ENCODE results near the gene EXOC2. TPM values are rescaled to one million over a fixed set of nuclear protein-coding genes. Genes with fewer than 3 reads are reported as not detected.

The EXOC2 gene
- total RNA-seq, 1 experiment from 2014 or later: 30.7 TPM

DNA sequence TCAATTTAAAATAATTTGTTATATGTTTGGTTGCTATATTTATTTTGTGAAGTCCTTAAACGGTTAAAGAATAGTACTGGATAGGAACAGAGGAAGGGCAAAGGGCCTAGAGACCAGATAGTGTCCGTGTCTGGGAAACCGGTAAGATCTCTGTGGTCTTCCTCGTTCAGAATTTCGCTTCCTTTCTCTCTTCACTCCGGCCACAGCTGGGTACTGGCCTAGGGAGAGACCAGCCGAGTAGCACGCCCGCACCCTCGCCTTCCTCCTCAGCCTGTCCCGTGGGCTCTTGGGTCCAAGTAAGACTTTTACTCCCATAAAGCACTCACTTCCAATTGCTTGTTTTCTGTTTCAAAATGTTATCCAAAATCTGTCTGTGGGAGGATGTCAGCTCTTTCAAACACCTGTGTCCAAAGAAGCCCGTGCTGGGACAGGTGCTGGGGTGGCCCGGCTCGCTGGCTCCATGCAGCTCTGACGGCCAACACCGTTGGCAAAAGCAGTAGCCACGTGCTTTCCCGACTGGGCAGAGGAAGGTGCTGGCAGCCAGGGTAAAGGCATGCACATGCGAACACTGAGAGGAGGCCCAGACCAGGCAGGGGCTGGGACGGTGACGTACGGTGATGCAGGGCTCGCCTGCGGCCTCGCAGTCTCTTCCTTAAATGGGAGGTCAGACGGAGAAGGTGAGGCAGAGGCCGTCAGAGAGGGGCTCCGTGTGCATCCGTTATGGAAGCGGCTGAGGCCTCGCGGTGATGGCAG, 189.2 kb downstream of the EXOC2 start:
- no peak for DNase-seq (ENCODE audit: low read depth)

DNA sequence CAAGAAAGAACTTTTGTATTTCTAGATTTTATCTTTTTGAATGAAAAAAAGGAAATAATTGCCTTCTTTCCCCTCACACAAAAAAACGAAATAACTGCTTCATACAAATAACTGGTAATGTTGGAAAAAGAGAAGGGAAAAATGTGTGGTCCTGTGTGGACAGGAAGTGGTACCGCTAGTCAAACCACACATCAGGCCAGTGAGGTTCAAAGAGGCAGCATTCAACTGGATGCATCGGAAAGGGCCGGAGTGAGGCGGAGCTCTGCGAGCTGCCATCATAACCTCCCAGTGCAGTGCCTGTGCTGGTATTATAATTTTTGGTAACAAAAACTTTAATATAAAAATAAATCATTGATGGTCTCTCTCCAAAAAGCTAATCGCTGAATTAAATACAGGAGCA, 190.2 kb downstream of the EXOC2 start:
- DNase-seq (ENCODE audit: low read depth): no peak

DNA sequence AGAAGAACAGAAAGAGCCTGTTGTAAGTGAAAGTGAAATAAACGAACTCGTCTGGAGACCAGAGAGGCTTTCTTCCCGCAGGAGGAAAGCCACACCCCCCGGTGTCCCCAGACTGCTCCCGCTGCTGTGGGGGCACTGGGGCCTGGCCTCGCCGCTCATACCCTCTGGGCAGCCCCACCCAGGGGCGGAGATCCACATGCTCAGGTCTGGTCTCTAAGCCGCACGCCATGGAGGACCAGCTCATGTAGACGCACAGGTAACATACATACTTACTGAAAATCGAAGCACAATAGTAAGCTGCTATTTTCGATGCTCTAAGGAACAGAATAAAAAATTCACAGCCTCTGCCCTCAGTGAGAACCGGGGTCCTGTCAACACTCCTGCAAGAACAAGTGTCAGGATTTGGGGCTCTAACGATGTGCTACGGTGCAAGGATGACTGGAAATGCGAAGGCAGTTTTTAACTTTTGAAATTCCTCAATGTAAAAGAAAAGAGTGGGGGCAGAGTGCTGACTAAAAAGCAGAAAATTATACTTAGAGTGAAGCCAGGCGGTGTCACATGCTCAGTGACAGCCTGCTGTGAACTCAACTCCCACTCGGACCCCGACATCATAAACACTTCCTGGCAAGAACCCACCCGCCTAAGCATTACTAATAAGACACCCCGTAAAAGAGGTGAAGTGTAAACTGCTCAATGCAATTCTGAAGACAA, 190.9 kb downstream of the EXOC2 start:
- DNase-seq (ENCODE audit: low read depth): no peak

DNA sequence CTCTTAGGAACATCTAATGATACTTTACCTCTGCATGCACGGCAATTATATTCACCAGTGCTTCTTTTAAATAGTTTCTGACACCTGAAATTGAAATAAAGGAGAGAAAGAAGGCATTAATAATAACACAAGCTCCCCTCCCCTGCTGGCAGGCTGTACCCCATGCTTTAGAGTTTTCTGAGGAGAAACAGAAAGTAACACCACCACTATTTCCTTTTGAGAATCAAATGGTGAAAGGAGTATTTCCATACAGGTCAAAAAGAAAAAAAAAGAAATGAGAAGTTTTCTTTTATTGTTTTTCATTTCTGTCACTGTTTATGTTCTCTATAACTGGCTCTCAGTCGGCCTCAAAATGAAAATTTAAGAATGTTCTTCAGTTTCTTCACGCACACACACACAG, 193.3 kb downstream of the EXOC2 start:
- DNase-seq (ENCODE audit: low read depth): no peak

DNA sequence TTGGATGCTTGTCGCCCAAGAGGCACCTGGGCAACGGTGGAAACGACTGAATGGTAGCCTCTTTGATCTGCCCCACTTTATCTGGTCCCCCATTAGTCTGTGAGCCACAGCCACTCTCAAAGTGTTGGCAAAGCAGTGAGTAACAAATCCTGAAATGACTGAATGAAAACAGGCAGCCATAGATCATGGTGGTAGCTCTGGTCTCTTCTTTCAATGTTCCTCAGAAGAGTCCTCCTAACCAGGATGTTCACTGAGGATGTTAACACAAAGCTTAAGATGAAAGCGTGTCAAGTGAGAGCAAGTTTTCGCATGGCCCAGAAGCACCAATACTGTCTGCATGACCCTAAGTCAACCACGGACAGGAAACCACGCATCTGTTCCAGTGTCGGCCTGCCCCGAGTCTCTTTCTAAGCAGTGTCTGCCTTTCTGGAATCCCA, 194.1 kb downstream of the EXOC2 start:
- DNase-seq (ENCODE audit: low read depth): peak; percentile 14

DNA sequence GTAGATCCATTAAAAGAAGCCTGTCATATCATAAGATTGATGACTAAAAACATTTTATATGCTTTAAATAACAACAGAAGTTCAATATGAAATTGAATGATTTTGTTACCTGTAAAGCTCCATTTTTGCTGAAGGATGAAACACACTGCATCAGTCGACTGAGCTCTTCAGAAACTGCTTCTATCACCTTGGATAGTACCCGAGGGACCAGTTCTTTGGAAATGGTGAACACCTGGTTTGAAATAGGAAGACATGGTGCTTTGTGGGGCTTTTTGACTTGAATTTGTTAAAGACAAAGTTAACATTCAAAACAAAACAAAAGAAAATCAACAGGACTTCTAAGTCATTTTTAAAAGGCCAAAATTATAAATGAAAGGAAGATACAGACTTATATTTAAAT, 195.7 kb downstream of the EXOC2 start:
- DNase-seq (ENCODE audit: low read depth): no peak

DNA sequence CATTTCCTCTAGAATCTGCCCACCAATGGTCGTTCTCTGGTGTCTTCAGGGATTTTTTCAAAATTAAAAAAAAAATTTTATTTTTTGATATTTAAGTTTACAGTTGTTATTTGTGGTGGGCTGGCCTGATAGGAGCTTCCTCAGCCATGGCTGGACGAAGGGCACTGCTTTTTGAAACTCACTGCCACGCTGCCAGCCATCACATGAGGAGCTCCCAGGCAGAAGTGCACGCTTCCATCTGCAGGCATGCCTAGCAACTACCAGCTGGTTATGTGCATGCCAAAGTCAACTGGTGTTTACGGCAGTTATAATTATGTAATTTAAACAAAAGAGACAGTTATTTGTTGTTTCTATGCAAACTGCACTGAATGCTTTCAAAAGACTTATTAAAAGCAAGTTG, 196.3 kb downstream of the EXOC2 start:
- no peak for DNase-seq (ENCODE audit: low read depth)

DNA sequence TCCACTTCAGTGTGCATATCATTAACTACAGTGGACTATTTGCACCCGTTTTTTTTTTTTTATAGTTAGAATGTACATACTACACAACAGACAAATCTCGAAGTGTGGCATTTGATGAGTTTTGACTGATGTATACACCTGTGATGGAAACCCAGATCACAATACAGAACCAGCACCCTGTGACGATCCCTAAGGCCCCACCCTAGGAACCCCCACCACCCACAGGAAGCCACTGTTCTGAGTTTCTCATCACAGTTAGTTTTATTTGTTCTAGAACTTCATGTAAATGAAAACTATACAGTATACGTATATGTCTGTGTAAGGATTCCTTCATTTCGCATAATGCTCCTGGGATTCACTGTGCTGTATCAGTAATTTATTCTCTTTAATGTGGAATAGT, 198.5 kb downstream of the EXOC2 start:
- DNase-seq (ENCODE audit: low read depth): no peak

DNA sequence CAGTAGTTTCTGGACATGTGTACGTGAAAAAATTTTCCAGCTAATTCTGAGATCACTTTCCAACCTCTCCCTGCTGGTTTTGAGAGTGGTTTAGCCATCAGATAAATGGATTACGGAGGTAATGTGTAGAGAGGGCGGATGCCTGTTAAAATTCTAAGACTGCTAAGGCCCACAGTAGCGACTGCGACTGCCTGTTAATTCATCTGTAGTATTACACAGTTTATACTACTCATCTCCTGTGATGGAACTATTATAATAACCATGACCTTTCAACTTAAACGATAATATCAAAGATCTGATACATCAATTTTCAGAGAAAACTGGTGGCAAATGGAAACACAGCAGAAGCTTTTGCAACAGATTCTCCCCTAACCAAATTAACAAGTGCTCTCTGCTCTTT, 199.1 kb downstream of the EXOC2 start:
- no peak for DNase-seq (ENCODE audit: low read depth)

DNA sequence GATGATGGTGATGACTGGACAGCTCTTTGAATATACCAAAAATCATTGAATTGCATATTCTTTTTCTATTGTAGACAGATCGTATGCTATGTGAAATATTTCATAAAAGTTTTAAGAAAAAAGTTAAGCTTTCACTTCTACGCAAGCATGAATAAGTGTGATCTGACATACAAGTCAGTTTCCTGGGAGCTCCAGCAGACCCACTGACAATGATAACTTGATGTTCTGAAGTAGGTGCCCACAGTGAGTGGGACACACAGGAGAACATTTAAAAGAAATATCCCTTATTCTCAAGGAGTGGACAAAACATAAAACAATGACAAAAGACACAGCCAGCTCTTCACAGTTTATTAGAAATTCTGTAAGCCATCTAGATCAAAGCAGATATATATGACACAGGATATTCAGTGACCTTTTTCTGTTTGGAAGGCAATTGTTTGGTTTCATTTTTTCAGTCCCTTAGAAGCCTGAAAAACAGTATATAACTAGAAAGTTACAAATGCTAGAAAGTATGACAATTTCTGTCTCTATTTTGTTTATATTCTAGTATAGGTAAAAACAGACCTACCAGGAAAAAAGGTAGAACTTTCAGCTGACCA, 200.0 kb downstream of the EXOC2 start:
- DNase-seq (ENCODE audit: low read depth): no peak

DNA sequence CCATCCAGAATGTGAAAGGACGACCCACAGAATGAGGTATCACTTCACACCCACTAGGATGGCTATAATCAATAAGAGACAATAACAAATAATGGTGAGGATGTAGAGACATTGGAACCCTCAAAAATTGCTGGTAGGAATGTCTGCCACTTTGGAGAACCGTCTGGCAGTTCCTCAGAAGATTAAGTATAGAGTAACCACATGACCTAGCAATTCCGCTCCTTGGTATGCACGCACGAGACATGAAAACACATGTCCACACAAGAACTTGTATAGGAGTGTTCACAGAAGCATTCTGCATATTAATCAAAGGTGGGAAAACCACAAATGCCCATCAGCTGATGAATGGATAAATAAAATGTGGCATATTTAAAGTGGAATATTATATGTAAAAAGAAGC, 200.8 kb downstream of the EXOC2 start:
- no peak for DNase-seq (ENCODE audit: low read depth)

DNA sequence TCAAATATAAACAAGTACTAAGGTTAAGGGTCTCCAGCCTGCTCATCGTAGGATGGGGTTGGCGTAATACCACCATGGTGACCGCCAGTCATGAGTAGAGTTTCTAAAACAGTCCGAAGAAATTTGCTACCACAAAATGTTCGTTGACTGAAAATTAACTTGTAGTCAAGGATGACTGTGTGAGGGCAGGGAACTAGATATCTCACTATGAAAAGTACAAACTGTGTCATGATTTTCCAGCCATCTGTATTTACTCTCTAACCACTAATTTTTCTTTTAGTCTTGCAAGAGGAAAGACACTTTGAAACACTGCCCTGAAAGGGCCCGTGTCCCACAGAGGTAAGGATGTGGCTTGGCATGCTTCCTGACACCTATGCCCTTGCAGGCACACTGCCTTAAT, 201.7 kb downstream of the EXOC2 start:
- DNase-seq (ENCODE audit: low read depth): no peak

DNA sequence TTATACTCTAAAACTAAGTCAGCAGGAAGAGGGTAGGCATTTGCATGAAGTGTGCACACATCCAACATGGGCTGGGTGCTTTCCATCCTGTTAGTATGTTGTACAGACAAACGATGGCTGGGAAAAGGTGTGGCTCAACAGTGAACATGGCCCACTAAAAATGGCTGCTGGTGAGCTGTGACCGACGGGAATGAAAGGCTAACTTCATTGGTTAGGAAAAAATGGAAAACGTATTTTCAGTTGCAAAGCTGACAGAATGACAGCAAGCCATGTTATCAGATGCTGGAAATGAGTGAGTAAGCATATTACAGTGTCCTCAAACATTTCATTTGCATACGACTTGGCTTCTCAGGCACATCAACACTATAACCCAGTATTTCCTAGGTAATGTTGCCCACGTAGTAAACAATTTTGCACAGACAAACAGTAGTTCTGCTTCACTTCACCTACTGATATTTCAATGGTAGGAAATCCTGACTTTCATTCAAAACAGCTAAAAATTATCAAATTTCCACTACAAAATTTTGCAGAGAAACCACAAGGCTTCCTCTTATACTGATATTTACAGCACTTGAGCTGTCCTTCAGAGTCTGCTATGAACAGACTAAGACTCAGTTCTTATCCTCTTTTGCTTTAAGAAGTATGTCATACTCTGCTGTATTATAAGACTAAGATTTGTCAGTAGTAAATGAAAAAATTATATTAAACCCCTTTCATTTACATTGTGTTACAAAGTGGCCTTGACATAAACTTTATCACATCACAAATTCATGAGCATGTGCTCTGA, 202.5 kb downstream of the EXOC2 start:
- no peak for DNase-seq (ENCODE audit: low read depth)

DNA sequence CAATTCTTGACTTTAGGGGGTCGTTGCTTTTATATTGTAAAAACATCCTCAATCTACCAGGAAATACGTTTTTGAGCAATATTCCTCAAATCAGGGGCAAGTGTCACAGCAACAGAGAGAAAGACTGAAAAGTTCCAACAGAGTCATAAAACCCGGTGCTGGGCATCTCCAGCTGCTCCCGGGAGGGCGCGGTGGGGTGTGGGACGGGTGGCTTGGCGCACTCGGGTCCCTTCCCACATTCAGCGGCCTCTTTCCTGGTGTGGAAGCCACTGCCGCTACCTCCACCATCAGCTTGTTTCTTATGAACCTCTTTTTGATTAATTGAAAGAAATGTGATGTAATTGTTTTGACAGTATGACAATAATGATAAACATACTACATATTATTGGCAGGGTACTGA, 203.2 kb downstream of the EXOC2 start:
- DNase-seq (ENCODE audit: low read depth): no peak

DNA sequence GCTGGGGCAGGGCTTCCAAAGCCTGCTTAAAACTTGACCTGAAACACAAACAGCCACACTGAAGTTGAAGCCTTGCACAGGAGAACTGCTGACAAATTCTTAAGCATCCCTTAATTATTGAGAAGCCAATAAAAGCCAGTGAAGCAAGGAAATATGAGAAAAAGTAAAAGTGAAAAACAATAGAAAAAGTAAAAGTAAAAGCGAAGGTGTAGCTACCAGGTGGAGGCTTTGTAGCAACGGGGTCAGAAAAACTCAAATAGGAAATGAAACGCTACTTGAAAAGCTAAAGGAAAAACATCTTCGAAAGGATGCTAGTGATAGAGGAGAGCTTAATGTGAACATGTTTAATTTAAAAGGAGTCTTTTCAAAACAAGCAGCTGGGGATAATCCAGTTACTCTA, 203.9 kb downstream of the EXOC2 start:
- DNase-seq (ENCODE audit: low read depth): no peak

DNA sequence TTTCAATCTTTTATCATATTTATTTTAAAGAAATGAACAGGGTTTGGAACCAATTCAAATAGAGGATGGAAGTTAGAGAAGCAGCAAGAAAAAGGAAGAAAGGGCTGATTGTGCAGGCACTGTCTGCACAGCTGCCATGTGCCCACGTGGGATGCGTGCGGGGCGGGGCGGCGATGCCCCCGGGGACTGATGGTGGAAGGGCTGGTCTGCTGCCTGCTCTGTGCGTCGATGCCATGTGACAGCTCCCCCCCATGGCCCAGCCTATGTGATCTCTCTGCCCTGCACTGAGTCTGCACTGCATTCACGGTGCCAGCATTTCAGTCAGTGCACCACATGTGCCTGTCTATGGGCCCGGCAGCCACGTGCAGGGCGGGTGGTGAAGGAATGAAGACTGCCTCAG, 205.0 kb downstream of the EXOC2 start:
- no peak for DNase-seq (ENCODE audit: low read depth)

DNA sequence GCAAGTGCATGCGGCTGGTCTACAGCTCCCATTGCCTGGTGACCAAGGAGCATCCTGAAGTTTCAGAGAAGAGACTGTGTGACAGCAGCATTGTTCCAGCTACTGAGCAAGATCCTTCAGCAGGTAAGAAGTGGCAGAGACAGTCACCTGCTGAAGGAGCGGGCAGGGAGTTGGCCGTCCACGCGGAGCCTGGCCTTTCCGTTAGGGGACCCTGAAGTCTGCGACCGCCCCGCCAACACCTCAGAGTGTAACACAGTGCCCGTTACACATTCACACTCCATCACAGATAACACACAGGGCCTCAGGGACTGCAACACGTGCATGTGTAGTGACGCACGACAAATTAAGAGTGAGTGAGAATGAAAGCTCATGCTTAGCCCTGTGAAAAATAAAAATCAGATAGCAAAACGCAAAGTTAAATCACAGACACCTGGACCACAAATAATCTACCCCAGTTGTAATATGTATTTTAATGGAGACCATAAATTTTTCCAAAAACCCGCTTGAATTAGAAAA, 207.2 kb downstream of the EXOC2 start:
- DNase-seq (ENCODE audit: low read depth): no peak

DNA sequence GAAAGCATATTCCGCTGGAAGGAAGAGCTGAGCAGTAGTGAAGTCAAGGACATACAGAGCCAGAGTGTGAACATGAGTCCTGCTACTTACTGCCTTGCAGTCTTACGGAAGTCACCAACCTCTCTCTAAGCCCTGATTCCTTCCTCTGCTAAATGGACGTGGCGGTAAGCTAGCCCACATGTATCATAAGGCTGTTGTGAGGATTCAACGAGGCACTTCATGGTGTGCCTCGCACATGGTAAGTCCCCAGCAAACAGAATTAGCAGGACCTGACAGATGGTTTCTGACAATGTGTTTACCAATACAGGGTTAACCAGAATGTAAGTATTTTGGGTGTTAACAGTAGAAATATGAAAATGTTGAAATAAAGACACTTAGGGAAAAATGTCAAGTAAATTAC, 208.2 kb downstream of the EXOC2 start:
- DNase-seq (ENCODE audit: low read depth): no peak

DNA sequence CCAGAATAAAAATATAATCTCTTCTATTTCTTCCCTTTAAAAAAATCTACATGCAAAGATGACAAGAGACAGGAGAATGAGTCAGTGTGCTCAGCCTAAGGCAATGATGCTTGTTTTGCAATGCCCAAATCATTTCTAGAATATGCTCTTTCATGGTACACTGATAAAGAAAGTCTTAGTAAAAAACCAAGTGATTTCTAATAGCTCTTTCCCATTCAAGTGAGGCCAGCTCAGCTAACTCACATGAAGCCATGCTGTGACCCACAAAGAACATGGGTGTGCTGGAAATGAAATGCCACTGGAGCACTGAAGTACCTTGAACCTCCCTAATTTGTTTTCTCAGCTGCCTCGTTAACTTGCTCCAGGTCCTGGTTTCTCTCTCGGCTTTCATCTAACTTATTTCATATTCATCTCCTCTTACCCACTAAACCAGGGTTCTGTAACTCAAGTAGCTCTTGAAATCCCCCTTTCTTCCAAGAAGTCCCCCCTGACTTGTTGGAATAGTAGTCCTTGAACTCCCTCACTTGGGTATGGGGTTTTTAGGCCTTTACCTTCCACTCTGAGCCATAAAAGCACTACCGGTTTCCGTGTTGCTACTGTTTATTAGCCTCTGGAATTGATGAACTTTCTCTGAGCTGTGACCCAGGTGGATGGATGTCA, 208.7 kb downstream of the EXOC2 start:
- DNase-seq (ENCODE audit: low read depth): no peak

DNA sequence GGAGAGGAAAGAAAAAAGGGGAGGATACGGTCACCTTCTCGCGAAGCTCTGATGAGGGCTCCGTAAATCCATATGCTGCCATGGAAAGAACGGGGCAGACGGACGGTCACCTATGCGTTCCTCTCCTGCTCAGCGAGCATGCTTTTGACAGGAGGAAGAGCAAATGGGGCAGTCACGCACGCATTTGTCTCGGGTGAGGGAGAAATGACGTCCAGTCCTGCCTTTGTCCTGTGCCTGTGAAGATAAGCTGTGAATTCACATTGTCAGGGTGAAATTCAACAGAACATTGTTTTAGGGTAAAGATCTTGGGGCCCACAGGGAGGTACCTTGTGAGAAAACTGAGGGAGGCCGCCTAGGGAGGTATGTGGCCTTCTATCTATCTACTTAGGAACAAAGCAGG, 217.6 kb downstream of the EXOC2 start:
- DNase-seq (ENCODE audit: low read depth): no peak

DNA sequence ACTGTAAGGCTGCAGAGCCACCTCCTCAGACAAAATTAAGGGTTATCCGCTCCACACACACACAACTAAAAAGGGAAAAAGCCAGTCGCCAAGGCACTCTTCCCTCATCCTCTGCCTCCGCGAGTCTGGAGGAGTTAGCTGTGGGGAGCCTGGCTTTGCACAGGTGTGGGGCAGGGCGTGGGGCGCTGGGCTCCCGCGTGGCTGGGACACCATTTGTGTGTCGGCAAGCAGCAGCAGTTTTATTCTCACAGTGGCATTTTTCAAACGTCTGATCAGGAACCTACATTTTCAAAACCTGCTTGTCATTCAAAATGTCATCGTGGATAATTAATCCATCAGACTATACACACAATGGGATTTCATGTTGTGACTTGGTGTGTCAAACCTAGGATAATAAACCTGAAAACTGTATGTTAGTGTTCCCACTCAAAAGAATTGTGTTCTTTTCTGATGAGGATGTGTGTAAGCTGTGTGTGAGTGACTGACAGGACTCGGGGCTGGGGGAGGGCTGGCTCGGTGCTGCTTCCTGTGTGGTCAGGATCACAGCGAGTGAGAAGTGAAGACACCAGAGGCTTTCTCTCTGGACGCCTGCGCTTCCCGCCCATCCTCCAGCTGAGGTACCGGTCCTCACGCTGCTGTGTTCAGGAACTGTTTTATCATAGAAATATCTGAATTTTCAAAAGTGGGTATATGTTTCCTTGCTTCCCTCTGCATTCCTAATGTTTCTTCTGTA, 218.3 kb downstream of the EXOC2 start:
- DNase-seq (ENCODE audit: low read depth): peak; percentile 3

Measured in LHCN-M2 (cell line).